DOHH2 (cell line): Measurements from ENCODE around the gene ACSM4.

Source experiments
- CTCF ChIP-seq: fragments of 200-600 bp; sonication (generic); IDR thresholded peaks from one replicate; pipeline ENCODE4 v1.5.1; 2014; ENCODE audit warnings: antibody characterized with exemption, mild to moderate bottlenecking, low read depth, low read length; ENCODE audit not compliant: poor library complexity, severe bottlenecking
- EZH2phosphoT487 ChIP-seq: fragments of 200-600 bp; sonication (generic); IDR thresholded peaks from 2 replicates; pipeline ENCODE4 v1.6.1; 2017; ENCODE audit warnings: borderline replicate concordance, mild to moderate bottlenecking, antibody characterized with exemption, low read length, moderate library complexity, mixed read lengths

GRCh38 chr12:7292300-7292699 lies 11.6 kb upstream of the ACSM4 start:
- TF ChIP-seq CTCF (no peak), EZH2phosphoT487 (no peak)
